ENCODE measurements around the gene SH2D6. TPM values are rescaled to one million over a fixed set of nuclear protein-coding genes. Genes with fewer than 3 reads are reported as not detected.

Gene SH2D6
- total and polyA plus RNA-seq, 2 donors (not counting 1 experiment from before 2014, with no cell fraction given), result 0.27 to 1.6 TPM

- TF ChIP-seq EZH2 (IDR thresholded peaks at IDR 0.05; ENCODE audit: borderline replicate concordance, insufficient read depth, low read depth, low read length, poor library complexity, severe bottlenecking) (no peak), CTCF (IDR thresholded peaks at IDR 0.05) (no peak)
- ChIA-PET CTCF (interaction anchor here (2.0 to 7.9 kb wide), 3 partner anchors 32 to 168 kb away, joined by 6 to 182 read pairs (median 67); partner anchors contain the start of gene SH2D6), POLR2A (no interaction called here)
- Histone ChIP-seq H3K4me3 (ENCODE audit: control extremely low read depth in 1 of 5, extremely low read depth in 1 of 5, insufficient read depth in 1 of 5, low read depth in 2 of 5, low read length in 4 of 5) (no peak overlapping the region), H3K27me3 (replicated peaks in 1 of 4; ENCODE audit: control extremely low read depth in 1 of 4, control insufficient read depth in 3 of 4, insufficient read depth in 4 of 4, low read length in 3 of 4) (no peaks in the 10 kb centered on the region), H3K79me2 (ENCODE audit: control insufficient read depth, insufficient read depth, low read length) (no peaks in the 10 kb centered on the region), H3K4me2 (replicated peaks; ENCODE audit: low read depth, low read length, poor library complexity, severe bottlenecking) (no peak overlapping the region), H3K36me3 (replicated peaks in 1 of 2; ENCODE audit: control extremely low read depth in 1 of 2, control insufficient read depth in 1 of 2, extremely low read depth in 1 of 2, insufficient read depth in 2 of 2, low read length in 1 of 2) (peaks cover 0 to 37% of the 10 kb centered on the region in 2 experiments), H3K9ac (ENCODE audit: low read length) (no peak overlapping the region), H2AFZ (ENCODE audit: insufficient read depth, low read depth, low read length, poor library complexity, severe bottlenecking) (no peak overlapping the region), H3K9me3 (ENCODE audit: control extremely low read depth in 1 of 3, control insufficient read depth in 2 of 3, insufficient read depth in 1 of 3, low read length in 2 of 3) (no peaks in the 10 kb centered on the region), H3K4me1 (ENCODE audit: control insufficient read depth in 2 of 2, insufficient read depth in 2 of 2, low read length in 2 of 2) (peaks cover 18 to 19% of the 10 kb centered on the region in 2 donors), H3K27ac (ENCODE audit: low read length in 2 of 2) (no peak overlapping the region), H4K20me1 (ENCODE audit: control insufficient read depth, insufficient read depth, low read length, poor library complexity, severe bottlenecking) (no peaks in the 10 kb centered on the region)
- Mint-ChIP-seq H3K4me3 (no peak overlapping the region), H3K27ac (no peak overlapping the region), H3K27me3 (no peaks in the 10 kb centered on the region), H3K9me3 (ENCODE audit: insufficient read depth) (no peaks in the 10 kb centered on the region), H3K4me1 (peaks cover 18% of the 10 kb centered on the region)
- ATAC-seq (ENCODE audit: low read depth) (no peak), DNase-seq (no peak)
- 100% methylated on average over 2 of the region's 2 CpGs for WGBS (ENCODE audit: insufficient coverage)
- intact Hi-C loops (cut with micrococcal nuclease), result no loop called here
These were observed 30.8 kb upstream of the SH2D6 start for GRCh38 chr2:85387754-85388153.

- POLR2A ChIA-PET, result interaction anchor here (0.8 to 1.6 kb wide), 2 partner anchors 161 to 163 kb away, joined by 3 read pairs; no protein-coding TSS in a partner anchor
These were observed 29.5 kb upstream of the SH2D6 start for GRCh38 chr2:85388878-85389538.

More at GRCh38 chr2:85388878-85389538, 29.5 kb upstream of the SH2D6 start:
- no peak overlapping the region for H3K4me3 ChIP-seq (ENCODE audit: control extremely low read depth in 1 of 5, extremely low read depth in 1 of 5, insufficient read depth in 1 of 5, low read depth in 2 of 5, low read length in 4 of 5)
- H3K79me2 ChIP-seq (ENCODE audit: control insufficient read depth, insufficient read depth, low read length), result no peaks in the 10 kb centered on the region
- peaks cover 0 to 40% of the 10 kb centered on the region in 2 experiments for H3K36me3 ChIP-seq (replicated peaks in 1 of 2; ENCODE audit: control extremely low read depth in 1 of 2, control insufficient read depth in 1 of 2, extremely low read depth in 1 of 2, insufficient read depth in 2 of 2, low read length in 1 of 2)
- DNase-seq (no peak), ATAC-seq (ENCODE audit: low read depth) (no peak)
- TF ChIP-seq CTCF (IDR thresholded peaks at IDR 0.05), result no peak
- TF ChIP-seq EZH2 (IDR thresholded peaks at IDR 0.05; ENCODE audit: borderline replicate concordance, insufficient read depth, low read depth, low read length, poor library complexity, severe bottlenecking), result no peak
- intact Hi-C loops (cut with micrococcal nuclease), result no loop called here
- Mint-ChIP-seq H3K4me3 (no peak overlapping the region), H3K27me3 (no peaks in the 10 kb centered on the region), H3K27ac (no peak overlapping the region), H3K4me1 (peaks cover 28% of the 10 kb centered on the region), H3K9me3 (ENCODE audit: insufficient read depth) (no peaks in the 10 kb centered on the region)
- H3K9ac ChIP-seq (ENCODE audit: low read length), result no peak overlapping the region
- no peaks in the 10 kb centered on the region for H3K9me3 ChIP-seq (ENCODE audit: control extremely low read depth in 1 of 3, control insufficient read depth in 2 of 3, insufficient read depth in 1 of 3, low read length in 2 of 3)
- CTCF ChIA-PET, result interaction anchor here (1.0 to 7.9 kb wide), 6 partner anchors 12 to 167 kb away, joined by 3 to 182 read pairs (median 26); partner anchors contain the start of gene SH2D6
- H3K4me2 ChIP-seq (replicated peaks; ENCODE audit: low read depth, low read length, poor library complexity, severe bottlenecking), result no peak overlapping the region
- no peak overlapping the region for H3K27ac ChIP-seq (ENCODE audit: low read length in 2 of 2)
- H3K4me1 ChIP-seq (ENCODE audit: control insufficient read depth in 2 of 2, insufficient read depth in 2 of 2, low read length in 2 of 2), result peaks cover 25 to 26% of the 10 kb centered on the region in 2 donors
- H4K20me1 ChIP-seq (ENCODE audit: control insufficient read depth, insufficient read depth, low read length, poor library complexity, severe bottlenecking), result no peaks in the 10 kb centered on the region
- no peaks in the 10 kb centered on the region for H3K27me3 ChIP-seq (replicated peaks in 1 of 4; ENCODE audit: control extremely low read depth in 1 of 4, control insufficient read depth in 3 of 4, insufficient read depth in 4 of 4, low read length in 3 of 4)
- no peak overlapping the region for H2AFZ ChIP-seq (ENCODE audit: insufficient read depth, low read depth, low read length, poor library complexity, severe bottlenecking)
- WGBS (ENCODE audit: insufficient coverage), result 76% methylated on average over 4 of the region's 9 CpGs

Data from B cell (primary cell).